PC-3 (cell line): Measurements from ENCODE around the gene SSC4D. TPM values are rescaled to one million over a fixed set of nuclear protein-coding genes. Genes with fewer than 3 reads are reported as not detected.

ENCODE experiments used
- ATAC-seq: fragments of 200-7000 bp; cut with Tn5 transposase; 2 replicates; pipeline ENCODE4 v1.9.1; 2020; ENCODE audit warnings: mild to moderate bottlenecking, moderate library complexity
- BruUV-seq: library from RNA; stranded (reverse); fragments of 400-500 nt; replicated peaks from 2 replicates; lab custom pipeline; 2021; lab: Mats Ljungman, UMichigan
- CTCF ChIA-PET: fragments of 300-600 bp; sonication (Branson Sonifier 250); formaldehyde crosslinking; loops from one replicate; lab custom pipeline; 2022; ENCODE audit warnings: antibody characterized with exemption; lab: Charles Lee
- POLR2A ChIA-PET: fragments of 300-600 bp; sonication (Branson Sonifier 250); formaldehyde crosslinking; loops from one replicate; lab custom pipeline; 2022; ENCODE audit warnings: antibody characterized with exemption; ENCODE audit not compliant: unreplicated experiment; lab: Charles Lee
- DNase-seq: peaks from one replicate; pipeline ENCODE4 v3.0.0-alpha.2; 2015
- H2AFZ ChIP-seq: fragments of 300-600 bp; sonication (generic); 2 replicates; pipeline ENCODE4 v1.6.0; 2016; ENCODE audit warnings: antibody characterized with exemption, low read length
- H3F3A ChIP-seq: fragments of 300-600 bp; sonication (generic); one replicate; pipeline ENCODE4 v1.6.0; 2017; ENCODE audit warnings: antibody characterized with exemption, low read length, control low read depth, mild to moderate bottlenecking; ENCODE audit not compliant: unreplicated experiment
- H3K27ac ChIP-seq: fragments of 300-600 bp; sonication (generic); 2 replicates; pipeline ENCODE4 v1.5.1; 2016; ENCODE audit warnings: mild to moderate bottlenecking, low read length
- H3K27me3 ChIP-seq: fragments of 300-600 bp; sonication (generic); 2 replicates; pipeline ENCODE4 v1.6.1; 2016; ENCODE audit warnings: low read length, mixed read lengths
- H3K36me3 ChIP-seq: fragments of 300-600 bp; sonication (generic); 2 replicates; pipeline ENCODE4 v1.6.1; 2016; ENCODE audit warnings: low read depth, mixed run types, low read length, mixed read lengths
- H3K4me1 ChIP-seq: fragments of 300-600 bp; sonication (generic); 2 replicates; pipeline ENCODE4 v1.5.1; 2016; ENCODE audit warnings: low read length; ENCODE audit not compliant: insufficient read depth
- H3K4me2 ChIP-seq: fragments of 300-600 bp; sonication (generic); 2 replicates; pipeline ENCODE4 v1.6.0; 2016; ENCODE audit warnings: low read length
- H3K4me3 ChIP-seq: fragments of 300-600 bp; sonication (generic); 2 replicates; pipeline ENCODE4 v1.5.1; 2016; ENCODE audit warnings: mild to moderate bottlenecking, low read length, mixed read lengths
- H3K79me2 ChIP-seq: fragments of 300-600 bp; sonication (generic); 2 replicates; pipeline ENCODE4 v1.6.1; 2017; ENCODE audit warnings: low read length, mixed read lengths
- H3K9ac ChIP-seq: fragments of 300-600 bp; sonication (generic); 2 replicates; pipeline ENCODE4 v1.6.0; 2016; ENCODE audit warnings: mild to moderate bottlenecking, low read length
- H3K9me2 ChIP-seq: fragments of 300-600 bp; sonication (generic); replicated peaks from 2 replicates; pipeline ENCODE4 v1.6.1; 2016; ENCODE audit warnings: mixed run types, low read length, mixed read lengths
- H3K9me3 ChIP-seq: fragments of 300-600 bp; sonication (generic); 2 replicates; pipeline ENCODE4 v1.6.1; 2016; ENCODE audit warnings: low read length, mixed read lengths
- H4K20me1 ChIP-seq: fragments of 300-600 bp; sonication (generic); 2 replicates; pipeline ENCODE4 v1.6.1; 2016; ENCODE audit warnings: low read length, mixed read lengths
- EZH2 ChIP-seq: fragments of 300-600 bp; sonication (generic); IDR thresholded peaks from one replicate; pipeline ENCODE4 v1.6.1; 2017; ENCODE audit warnings: antibody characterized with exemption, mild to moderate bottlenecking, low read length; ENCODE audit not compliant: unreplicated experiment
- EZH2phosphoT487 ChIP-seq: fragments of 300-600 bp; sonication (generic); IDR thresholded peaks from 2 replicates; pipeline ENCODE4 v1.6.1; 2018; ENCODE audit warnings: mild to moderate bottlenecking, antibody characterized with exemption, low read length, borderline replicate concordance
- intact Hi-C: fragments of 100-400 bp; cut with micrococcal nuclease; formaldehyde crosslinking; loops from 2 replicates; pipeline ENCODE4 v1.9.0; 2023
- total RNA-seq: library from RNA; depleted of rRNA; stranded (reverse); fragments of >200 nt; gene quantifications from 2 replicates; pipeline ENCODE4 v1.2.3, GENCODE V29; 2014
- TF ChIP-seq, protein P1 (sequence below): fragments of 300-600 bp; sonication (generic); conservative IDR thresholded peaks from 2 replicates; pipeline ENCODE4 v1.5.1; 2017; ENCODE audit warnings: antibody characterized with exemption, low read depth, mild to moderate bottlenecking, low read length

SSC4D gene
- total RNA-seq, 1 experiment from 2014 or later: 1.3 TPM

DNA sequence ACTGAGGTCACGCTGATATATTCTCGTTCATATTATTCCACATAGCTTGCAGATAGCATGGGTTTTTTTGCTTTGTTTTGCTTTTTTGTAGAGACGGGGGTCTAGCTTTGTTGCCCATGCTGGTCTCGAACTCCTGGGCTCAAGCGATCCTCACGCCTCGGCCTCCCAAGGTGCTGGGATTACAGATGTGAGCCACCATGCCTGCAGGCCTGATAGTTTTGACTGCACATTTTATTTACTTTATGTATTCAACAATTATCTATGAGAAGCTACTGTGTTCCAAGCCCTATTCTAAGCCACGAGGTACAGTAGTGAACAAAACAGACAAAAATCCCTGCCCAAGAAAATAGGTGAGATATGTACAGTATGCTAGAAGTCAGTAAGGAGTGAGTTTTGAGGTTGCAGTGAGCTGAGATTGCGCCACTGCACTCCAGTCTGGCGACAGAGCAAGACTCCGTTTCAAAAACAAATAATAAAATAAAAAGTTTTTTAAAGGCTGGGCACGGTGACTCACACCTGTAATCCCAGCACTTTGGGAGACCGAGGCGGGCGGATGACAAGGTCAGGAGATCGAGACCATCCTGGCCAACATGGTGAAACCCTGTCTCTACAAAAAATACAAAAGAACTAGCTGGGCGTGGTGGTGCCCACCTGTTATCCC, 49.4 kb downstream of the SSC4D start:
- H3K4me2 ChIP-seq: peak overlapping the region; percentile 86
- TF ChIP-seq EZH2 (no peak), EZH2phosphoT487 (no peak)
- TF ChIP-seq, protein P1, sequence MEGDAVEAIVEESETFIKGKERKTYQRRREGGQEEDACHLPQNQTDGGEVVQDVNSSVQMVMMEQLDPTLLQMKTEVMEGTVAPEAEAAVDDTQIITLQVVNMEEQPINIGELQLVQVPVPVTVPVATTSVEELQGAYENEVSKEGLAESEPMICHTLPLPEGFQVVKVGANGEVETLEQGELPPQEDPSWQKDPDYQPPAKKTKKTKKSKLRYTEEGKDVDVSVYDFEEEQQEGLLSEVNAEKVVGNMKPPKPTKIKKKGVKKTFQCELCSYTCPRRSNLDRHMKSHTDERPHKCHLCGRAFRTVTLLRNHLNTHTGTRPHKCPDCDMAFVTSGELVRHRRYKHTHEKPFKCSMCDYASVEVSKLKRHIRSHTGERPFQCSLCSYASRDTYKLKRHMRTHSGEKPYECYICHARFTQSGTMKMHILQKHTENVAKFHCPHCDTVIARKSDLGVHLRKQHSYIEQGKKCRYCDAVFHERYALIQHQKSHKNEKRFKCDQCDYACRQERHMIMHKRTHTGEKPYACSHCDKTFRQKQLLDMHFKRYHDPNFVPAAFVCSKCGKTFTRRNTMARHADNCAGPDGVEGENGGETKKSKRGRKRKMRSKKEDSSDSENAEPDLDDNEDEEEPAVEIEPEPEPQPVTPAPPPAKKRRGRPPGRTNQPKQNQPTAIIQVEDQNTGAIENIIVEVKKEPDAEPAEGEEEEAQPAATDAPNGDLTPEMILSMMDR: no peak
- H3K27ac ChIP-seq: peak overlapping the region; percentile 55
- H3K4me3 ChIP-seq: peak overlapping the region; percentile 95; the same call in 1 of the 2 replicates
- POLR2A ChIA-PET: interaction anchor here (0.8 kb wide), 1 partner anchor 18 kb away, joined by 4 read pairs; no protein-coding TSS in a partner anchor
- BruUV-seq: no TSS peak
- CTCF ChIA-PET: interaction anchor here (0.6 kb wide), 1 partner anchor 42 kb away, joined by 3 read pairs; no protein-coding TSS in a partner anchor
- H3K9me2 ChIP-seq: no peaks in the 10 kb centered on the region
- H3K79me2 ChIP-seq: peaks cover 37% of the 10 kb centered on the region
- no peak for ATAC-seq
- H3K4me1 ChIP-seq: peaks cover 38% of the 10 kb centered on the region
- intact Hi-C loops: loop anchor here (1.0 to 2.0 kb wide), 4 partner anchors 19 to 69 kb away; no protein-coding TSS in a partner anchor
- peak; percentile 41 for DNase-seq
- no peaks in the 10 kb centered on the region for H3K9me3 ChIP-seq
- H3K9ac ChIP-seq: peak overlapping the region; percentile 95; the same call in 1 of the 2 replicates
- H4K20me1 ChIP-seq: peaks cover 35% of the 10 kb centered on the region
- peak overlapping the region; percentile 83 for H2AFZ ChIP-seq
- no peaks in the 10 kb centered on the region for H3F3A ChIP-seq
- peaks cover 24% of the 10 kb centered on the region for H3K36me3 ChIP-seq
- H3K27me3 ChIP-seq: no peaks in the 10 kb centered on the region

DNA sequence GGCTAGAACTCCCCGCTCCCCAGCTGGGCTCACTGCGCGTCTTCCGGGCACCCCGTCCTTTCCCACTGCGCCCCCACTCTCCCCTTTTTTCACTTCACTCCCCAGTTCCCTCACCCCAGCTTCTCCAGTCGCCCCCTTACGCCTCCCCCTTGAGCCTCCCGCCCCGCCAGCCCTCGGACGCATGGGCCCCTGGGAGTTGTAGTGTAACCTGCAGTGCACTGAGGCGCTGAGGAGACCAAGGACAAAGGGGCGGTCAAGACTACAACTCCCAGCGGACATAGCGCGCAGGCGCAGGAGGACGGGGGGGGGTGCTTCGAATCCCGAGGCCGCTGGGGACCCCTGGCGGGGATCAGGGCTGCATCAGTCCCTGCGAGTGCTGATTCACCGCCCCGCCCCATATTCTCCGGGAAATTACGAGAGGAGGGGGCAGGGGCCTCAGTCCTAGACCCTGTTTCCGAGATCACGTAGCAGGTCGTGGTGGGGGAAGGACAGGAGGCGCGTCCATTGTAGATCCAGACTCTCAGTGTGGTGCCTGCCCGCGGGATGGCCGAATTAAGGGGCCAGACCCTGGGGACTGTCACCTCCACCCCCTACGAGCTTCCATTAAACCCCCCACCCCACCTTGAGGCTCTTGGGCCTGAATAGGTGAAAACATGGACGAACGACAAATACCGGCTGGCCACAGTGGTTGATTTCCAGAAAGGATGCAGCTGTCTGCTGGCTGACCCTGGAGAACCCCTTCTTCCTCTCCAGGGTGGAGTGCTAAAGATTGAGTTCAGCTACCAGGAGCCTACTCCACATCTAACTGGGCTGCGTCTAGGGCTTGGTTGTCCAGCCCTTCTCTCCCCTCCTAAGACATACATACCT, 50.2 kb downstream of the SSC4D start:
- Histone ChIP-seq H4K20me1 (peaks cover 42% of the 10 kb centered on the region), H3K4me2 (peak overlapping the region; percentile 89), H3K79me2 (peaks cover 44% of the 10 kb centered on the region), H3K9ac (peak overlapping the region; percentile 95), H3F3A (no peaks in the 10 kb centered on the region), H3K36me3 (peaks cover 31% of the 10 kb centered on the region), H3K27ac (peak overlapping the region; percentile 75), H3K4me3 (peak overlapping the region; percentile 95), H3K9me2 (no peaks in the 10 kb centered on the region), H3K4me1 (peaks cover 30% of the 10 kb centered on the region), H3K9me3 (no peaks in the 10 kb centered on the region), H2AFZ (peak overlapping the region; percentile 83), H3K27me3 (no peaks in the 10 kb centered on the region)
- ATAC-seq (peak; percentile 93), DNase-seq (peak; percentile 95)
- intact Hi-C loops: loop anchor here (1.0 to 2.0 kb wide), 4 partner anchors 19 to 68 kb away; no protein-coding TSS in a partner anchor
- CTCF ChIA-PET: interaction anchor here (0.6 kb wide), 2 partner anchors 31 to 41 kb away, joined by 3 to 4 read pairs; no protein-coding TSS in a partner anchor
- POLR2A ChIA-PET: interaction anchor here (0.6 to 1.0 kb wide), 4 partner anchors 33 to 291 kb away, joined by 3 to 7 read pairs (median 4); no protein-coding TSS in a partner anchor
- TF ChIP-seq, protein P1: peak; percentile 73
- TF ChIP-seq EZH2phosphoT487: no peak
- TSS peak; percentile 94 for BruUV-seq
